WTC11 (cell line): ENCODE measurements around the gene POU5F2.

Experiments used
- ATF3 ChIP-seq: sonication (generic); formaldehyde crosslinking; conservative IDR thresholded peaks from 2 replicates; pipeline ENCODE4 v1.8.1; 2022; ENCODE audit warnings: mild to moderate bottlenecking, missing genetic modification reagents
- CREB1 ChIP-seq: sonication (generic); formaldehyde crosslinking; IDR thresholded peaks from 2 replicates; pipeline ENCODE4 v1.8.0; 2023; ENCODE audit warnings: mild to moderate bottlenecking, missing genetic modification reagents
- E2F4 ChIP-seq: sonication (generic); formaldehyde crosslinking; IDR thresholded peaks from 2 replicates; pipeline ENCODE4 v1.8.1; 2022; ENCODE audit warnings: low read depth, mild to moderate bottlenecking, moderate library complexity, missing genetic modification reagents, borderline replicate concordance
- FOXJ3 ChIP-seq: sonication (generic); formaldehyde crosslinking; IDR thresholded peaks from 2 replicates; pipeline ENCODE4 v1.9.0; 2021; ENCODE audit warnings: missing genetic modification reagents, mild to moderate bottlenecking, borderline replicate concordance
- JUN ChIP-seq: sonication (generic); formaldehyde crosslinking; IDR thresholded peaks from 2 replicates; pipeline ENCODE4 v1.8.0; 2023; ENCODE audit warnings: mild to moderate bottlenecking, missing genetic modification reagents
- NR1H2 ChIP-seq: sonication (generic); formaldehyde crosslinking; IDR thresholded peaks from 2 replicates; pipeline ENCODE4 v1.9.0; 2021; ENCODE audit warnings: mild to moderate bottlenecking, moderate library complexity, missing genetic modification reagents
- NR2C2 ChIP-seq: sonication (generic); formaldehyde crosslinking; IDR thresholded peaks from 2 replicates; pipeline ENCODE4 v1.8.0; 2022; ENCODE audit warnings: mild to moderate bottlenecking, missing genetic modification reagents
- SMAD3 ChIP-seq: sonication (generic); formaldehyde crosslinking; IDR thresholded peaks from 2 replicates; pipeline ENCODE4 v1.8.0; 2022; ENCODE audit warnings: missing genetic modification reagents, mild to moderate bottlenecking, borderline replicate concordance
- TEAD4 ChIP-seq: sonication (generic); formaldehyde crosslinking; IDR thresholded peaks from 2 replicates; pipeline ENCODE4 v1.8.0; 2022; ENCODE audit warnings: mild to moderate bottlenecking, missing genetic modification reagents
- ZNF281 ChIP-seq: sonication (generic); formaldehyde crosslinking; IDR thresholded peaks from 2 replicates; pipeline ENCODE4 v1.8.0; 2023; ENCODE audit warnings: mild to moderate bottlenecking, missing genetic modification reagents
- ZNF317 ChIP-seq: sonication (generic); formaldehyde crosslinking; IDR thresholded peaks from 2 replicates; pipeline ENCODE4 v1.8.1; 2023; ENCODE audit warnings: low read depth, mild to moderate bottlenecking, moderate library complexity, missing genetic modification reagents, borderline replicate concordance
- ZNF512 ChIP-seq: sonication (generic); formaldehyde crosslinking; IDR thresholded peaks from 2 replicates; pipeline ENCODE4 v1.8.1; 2022; ENCODE audit warnings: missing genetic modification reagents, borderline replicate concordance
- TF ChIP-seq, protein P1 (sequence below): fragments of 200-600 bp; IDR thresholded peaks from 2 replicates; pipeline ENCODE4 v1.8.0; 2022; ENCODE audit warnings: antibody characterized with exemption
- TF ChIP-seq, protein P2 (sequence below): sonication (generic); formaldehyde crosslinking; IDR thresholded peaks from 2 replicates; pipeline ENCODE4 v1.8.1; 2023; ENCODE audit warnings: mild to moderate bottlenecking, missing genetic modification reagents, moderate library complexity

GRCh38 chr5:93716453-93716852 is 24.9 kb downstream of the POU5F2 start:
- TF ChIP-seq, protein P1, sequence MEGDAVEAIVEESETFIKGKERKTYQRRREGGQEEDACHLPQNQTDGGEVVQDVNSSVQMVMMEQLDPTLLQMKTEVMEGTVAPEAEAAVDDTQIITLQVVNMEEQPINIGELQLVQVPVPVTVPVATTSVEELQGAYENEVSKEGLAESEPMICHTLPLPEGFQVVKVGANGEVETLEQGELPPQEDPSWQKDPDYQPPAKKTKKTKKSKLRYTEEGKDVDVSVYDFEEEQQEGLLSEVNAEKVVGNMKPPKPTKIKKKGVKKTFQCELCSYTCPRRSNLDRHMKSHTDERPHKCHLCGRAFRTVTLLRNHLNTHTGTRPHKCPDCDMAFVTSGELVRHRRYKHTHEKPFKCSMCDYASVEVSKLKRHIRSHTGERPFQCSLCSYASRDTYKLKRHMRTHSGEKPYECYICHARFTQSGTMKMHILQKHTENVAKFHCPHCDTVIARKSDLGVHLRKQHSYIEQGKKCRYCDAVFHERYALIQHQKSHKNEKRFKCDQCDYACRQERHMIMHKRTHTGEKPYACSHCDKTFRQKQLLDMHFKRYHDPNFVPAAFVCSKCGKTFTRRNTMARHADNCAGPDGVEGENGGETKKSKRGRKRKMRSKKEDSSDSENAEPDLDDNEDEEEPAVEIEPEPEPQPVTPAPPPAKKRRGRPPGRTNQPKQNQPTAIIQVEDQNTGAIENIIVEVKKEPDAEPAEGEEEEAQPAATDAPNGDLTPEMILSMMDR, result no peak
- TF ChIP-seq ATF3 (CRISPR knock-in tag) (no peak), FOXJ3 (CRISPR knock-in tag) (no peak), ZNF317 (CRISPR knock-in tag) (no peak), JUN (no peak), TEAD4 (no peak), SMAD3 (CRISPR knock-in tag) (no peak), CREB1 (CRISPR knock-in tag) (no peak), ZNF281 (CRISPR knock-in tag) (no peak), NR1H2 (CRISPR knock-in tag) (no peak), E2F4 (CRISPR knock-in tag) (no peak), NR2C2 (CRISPR knock-in tag) (no peak), ZNF512 (no peak)
- TF ChIP-seq, protein P2, sequence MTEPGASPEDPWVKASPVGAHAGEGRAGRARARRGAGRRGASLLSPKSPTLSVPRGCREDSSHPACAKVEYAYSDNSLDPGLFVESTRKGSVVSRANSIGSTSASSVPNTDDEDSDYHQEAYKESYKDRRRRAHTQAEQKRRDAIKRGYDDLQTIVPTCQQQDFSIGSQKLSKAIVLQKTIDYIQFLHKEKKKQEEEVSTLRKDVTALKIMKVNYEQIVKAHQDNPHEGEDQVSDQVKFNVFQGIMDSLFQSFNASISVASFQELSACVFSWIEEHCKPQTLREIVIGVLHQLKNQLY, result no peak
